Spinal cord (tissue), 10 donors: ENCODE results near the gene ATP2A3. TPM values are rescaled to one million over a fixed set of nuclear protein-coding genes. Genes with fewer than 3 reads are reported as not detected.

Source experiments
- DNase-seq, 6 donors: peaks; one replicate each; pipeline versions ENCODE4 v3.0.0 to v3.0.0-alpha.2; 2013 to 2015; ENCODE audit warnings: low spot score in 6 of 6, low read depth in 4 of 6
- H3K27ac ChIP-seq: one replicate; pipeline ENCODE4 v1.5.1; 2013; ENCODE audit warnings: low read depth, low read length, control low read depth
- H3K27me3 ChIP-seq: one replicate; pipeline ENCODE4 v1.6.1; 2013; ENCODE audit warnings: low read length; ENCODE audit not compliant: control insufficient read depth, insufficient read depth
- H3K36me3 ChIP-seq: one replicate; pipeline ENCODE4 v1.6.1; 2013; ENCODE audit warnings: low read length; ENCODE audit not compliant: control insufficient read depth, insufficient read depth
- H3K4me1 ChIP-seq: one replicate; pipeline ENCODE4 v1.6.1; 2013; ENCODE audit warnings: low read length; ENCODE audit not compliant: control insufficient read depth, insufficient read depth
- H3K4me3 ChIP-seq: one replicate; pipeline ENCODE4 v1.5.1; 2013; ENCODE audit warnings: low read depth, low read length, control low read depth
- H3K9me3 ChIP-seq: one replicate; pipeline ENCODE4 v1.6.1; 2013; ENCODE audit warnings: low read length; ENCODE audit not compliant: control insufficient read depth, insufficient read depth
- WGBS: methylation state at CpG from one replicate; pipeline ENCODE4 v1.1.5; 2013; ENCODE audit warnings: missing lambda C conversion rate; ENCODE audit not compliant: insufficient coverage; 5-methylcytosine and 5-hydroxymethylcytosine counted together
- polyA plus RNA-seq, 2 donors: library from polyadenylated mRNA; unstranded; fragments of 120-200 nt; gene quantifications; one replicate each; pipeline ENCODE4 v1.2.1, GENCODE V29; 2013; ENCODE audit not compliant: insufficient read length in 2 of 2
- total RNA-seq, 2 donors: library from RNA; depleted of rRNA in 1 of 2; stranded (reverse); fragments of 120-200 nt in 1 of 2; fragments of >200 nt in 1 of 2; gene quantifications; one replicate each; pipeline versions ENCODE4 v1.2.3 to v1.2.4, GENCODE V29; 2013 to 2014
- donor health status: healthy.

Gene ATP2A3
- total and polyA plus RNA-seq, 4 donors, result 3.8 to 4.6 (median 4.0) TPM

GRCh38 chr17:3966720-3967363 is 2.6 kb upstream of the ATP2A3 start:
- Histone ChIP-seq H3K27me3 (peaks cover 44% of the 10 kb centered on the region), H3K4me3 (no peak overlapping the region), H3K27ac (no peak overlapping the region), H3K9me3 (no peaks in the 10 kb centered on the region), H3K4me1 (peaks cover 17% of the 10 kb centered on the region), H3K36me3 (no peaks in the 10 kb centered on the region)
- no peak for DNase-seq
- 82% methylated on average over 8 of the region's 14 CpGs for WGBS

- no peak for DNase-seq
- Histone ChIP-seq H3K27ac (no peak overlapping the region), H3K4me3 (no peak overlapping the region), H3K36me3 (no peaks in the 10 kb centered on the region), H3K27me3 (peaks cover 49% of the 10 kb centered on the region), H3K4me1 (peaks cover 26% of the 10 kb centered on the region), H3K9me3 (no peaks in the 10 kb centered on the region)
- 5% methylated on average over 13 of the region's 17 CpGs for WGBS
Observed at GRCh38 chr17:3965118-3965800, 1.0 kb upstream of the ATP2A3 start.

- no peaks in the 10 kb centered on the region for H3K9me3 ChIP-seq
- H3K36me3 ChIP-seq, result no peaks in the 10 kb centered on the region
- no peak for DNase-seq
- H3K4me1 ChIP-seq, result peaks cover 37% of the 10 kb centered on the region
- peaks cover 49% of the 10 kb centered on the region for H3K27me3 ChIP-seq
- H3K27ac ChIP-seq, result no peak overlapping the region
- H3K4me3 ChIP-seq, result no peak overlapping the region
- 3% methylated on average over 60 of the region's 64 CpGs for WGBS
Observed at GRCh38 chr17:3963237-3964201, 718 bp downstream of the ATP2A3 start.

- H3K4me1 ChIP-seq, result peaks cover 37% of the 10 kb centered on the region
- H3K9me3 ChIP-seq, result no peaks in the 10 kb centered on the region
- no peaks in the 10 kb centered on the region for H3K36me3 ChIP-seq
- H3K27ac ChIP-seq, result no peak overlapping the region
- no peak for DNase-seq
- H3K4me3 ChIP-seq, result no peak overlapping the region
- peaks cover 49% of the 10 kb centered on the region for H3K27me3 ChIP-seq
Observed at GRCh38 chr17:3962965-3963236, 1.3 kb downstream of the ATP2A3 start.

GRCh38 chr17:3962217-3962964 is 1.8 kb downstream of the ATP2A3 start:
- no peak overlapping the region for H3K4me3 ChIP-seq
- peaks cover 45% of the 10 kb centered on the region for H3K27me3 ChIP-seq
- DNase-seq, result no peak
- H3K4me1 ChIP-seq, result peaks cover 37% of the 10 kb centered on the region
- H3K36me3 ChIP-seq, result no peaks in the 10 kb centered on the region
- H3K27ac ChIP-seq, result no peak overlapping the region
- no peaks in the 10 kb centered on the region for H3K9me3 ChIP-seq
- 81% methylated on average over 5 of the region's 11 CpGs for WGBS

- no peak for DNase-seq
- H3K9me3 ChIP-seq, result no peaks in the 10 kb centered on the region
- H3K27me3 ChIP-seq, result peaks cover 40% of the 10 kb centered on the region
- no peak overlapping the region for H3K27ac ChIP-seq
- peaks cover 40% of the 10 kb centered on the region for H3K4me1 ChIP-seq
- no peaks in the 10 kb centered on the region for H3K36me3 ChIP-seq
- H3K4me3 ChIP-seq, result no peak overlapping the region
- WGBS, result 65% methylated on average over 5 of the region's 5 CpGs
Observed at GRCh38 chr17:3961564-3962047, 2.6 kb downstream of the ATP2A3 start.

- H3K36me3 ChIP-seq, result no peaks in the 10 kb centered on the region
- H3K27ac ChIP-seq, result no peak overlapping the region
- no peak overlapping the region for H3K4me3 ChIP-seq
- 61% methylated on average over 14 of the region's 14 CpGs for WGBS
- peaks cover 37% of the 10 kb centered on the region for H3K27me3 ChIP-seq
- no peaks in the 10 kb centered on the region for H3K9me3 ChIP-seq
- H3K4me1 ChIP-seq, result peaks cover 44% of the 10 kb centered on the region
- DNase-seq, result no peak
Observed at GRCh38 chr17:3960764-3961163, 3.5 kb downstream of the ATP2A3 start.

- DNase-seq, result no peak
- Histone ChIP-seq H3K27ac (no peak overlapping the region), H3K9me3 (no peaks in the 10 kb centered on the region), H3K4me1 (peaks cover 40% of the 10 kb centered on the region), H3K27me3 (peaks cover 31% of the 10 kb centered on the region), H3K36me3 (no peaks in the 10 kb centered on the region), H3K4me3 (no peak overlapping the region)
- 86% methylated on average over 14 of the region's 14 CpGs for WGBS
Observed at GRCh38 chr17:3959921-3960601, 4.2 kb downstream of the ATP2A3 start.
